Measurements from ENCODE around the gene CACNA2D3. TPM values are rescaled to one million over a fixed set of nuclear protein-coding genes. Genes with fewer than 3 reads are reported as not detected.
"Not testable (repeated sequence)": the region's sequence is repeated elsewhere in the genome, so short reads cannot be mapped to it uniquely, and the experiment has no call there.

Gene CACNA2D3
- total RNA-seq, 1 experiment from 2014 or later: 2.0 TPM

DNA sequence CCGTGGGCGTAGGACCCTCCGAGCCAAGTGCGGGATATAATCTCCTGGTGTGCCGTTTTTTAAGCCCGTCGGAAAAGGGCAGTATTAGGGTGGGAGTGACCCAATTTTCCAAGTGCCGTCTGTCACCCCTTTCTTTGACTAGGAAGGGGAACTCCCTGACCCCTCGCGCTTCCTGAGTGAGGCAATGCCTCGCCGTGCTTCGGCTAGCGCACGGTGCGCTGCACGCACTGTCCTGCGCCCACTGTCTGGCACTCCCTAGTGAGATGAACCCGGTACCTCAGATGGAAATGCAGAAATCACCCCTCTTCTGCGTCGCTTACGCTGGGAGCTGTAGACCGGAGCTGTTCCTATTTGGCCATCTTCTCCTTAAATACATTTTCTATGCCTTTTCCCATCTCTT, 342.2 kb downstream of the CACNA2D3 start:
- DNase-seq (ENCODE audit: low read depth): not testable (repeated sequence)

- no peak for DNase-seq (ENCODE audit: low read depth)
These were observed 354.5 kb downstream of the CACNA2D3 start for GRCh38 chr3:54476891-54477290.

DNA sequence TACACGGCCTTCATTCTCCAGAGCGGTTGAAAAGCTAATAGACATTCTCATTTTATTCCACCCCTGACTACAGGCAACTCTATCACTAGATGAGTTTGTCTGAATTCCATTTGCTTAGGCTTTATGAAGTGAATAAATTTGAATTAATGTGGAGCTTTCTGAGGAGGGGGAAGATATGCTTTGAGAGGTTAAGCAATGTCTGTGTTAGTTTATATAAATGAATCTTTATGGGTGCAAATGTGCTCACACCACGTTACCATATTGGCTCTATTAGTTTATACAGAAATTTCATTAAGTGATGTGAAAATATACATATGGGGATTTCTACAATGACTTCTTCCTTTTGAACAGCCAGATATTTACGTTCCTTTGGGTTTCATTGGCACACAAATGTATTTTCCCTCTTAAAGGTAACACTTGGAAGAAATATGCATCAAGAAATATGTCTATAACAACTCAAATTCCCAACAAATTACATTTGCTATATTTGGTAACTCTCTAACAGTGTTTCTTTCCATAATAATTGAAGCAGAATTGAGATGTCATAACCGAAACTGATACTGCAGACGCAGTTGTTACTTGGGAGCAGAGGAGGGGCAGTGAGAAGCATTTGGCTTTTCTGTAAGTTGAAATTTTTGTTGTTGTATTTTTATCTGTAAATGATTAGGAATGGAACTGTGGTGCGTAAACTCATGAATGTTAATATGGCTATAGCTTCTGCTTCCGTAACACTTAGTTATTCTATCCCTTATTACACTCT, 359.4 kb downstream of the CACNA2D3 start:
- DNase-seq (ENCODE audit: low read depth): no peak

DNA sequence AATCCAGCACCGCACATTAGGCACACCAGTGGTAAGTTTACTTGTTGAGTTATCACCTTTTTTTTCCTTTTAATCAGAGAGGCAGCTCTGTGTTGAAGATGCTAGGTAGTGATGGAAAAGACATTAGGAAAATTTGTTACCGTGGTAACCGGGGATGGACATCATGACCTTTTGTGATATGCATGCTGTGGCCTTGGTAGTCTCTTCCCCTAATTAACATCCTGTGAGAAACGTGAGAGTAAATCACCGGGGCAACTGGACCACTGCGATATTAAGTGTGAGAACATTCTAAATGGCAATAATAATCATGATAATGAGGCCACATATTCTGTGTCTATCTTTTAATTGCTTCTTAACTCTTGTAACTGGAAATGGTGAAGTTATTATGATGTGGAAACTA, 362.0 kb downstream of the CACNA2D3 start:
- DNase-seq (ENCODE audit: low read depth): no peak

GRCh38 chr3:54486317-54486716, 364.0 kb downstream of the CACNA2D3 start:
- DNase-seq (ENCODE audit: low read depth): no peak

DNA sequence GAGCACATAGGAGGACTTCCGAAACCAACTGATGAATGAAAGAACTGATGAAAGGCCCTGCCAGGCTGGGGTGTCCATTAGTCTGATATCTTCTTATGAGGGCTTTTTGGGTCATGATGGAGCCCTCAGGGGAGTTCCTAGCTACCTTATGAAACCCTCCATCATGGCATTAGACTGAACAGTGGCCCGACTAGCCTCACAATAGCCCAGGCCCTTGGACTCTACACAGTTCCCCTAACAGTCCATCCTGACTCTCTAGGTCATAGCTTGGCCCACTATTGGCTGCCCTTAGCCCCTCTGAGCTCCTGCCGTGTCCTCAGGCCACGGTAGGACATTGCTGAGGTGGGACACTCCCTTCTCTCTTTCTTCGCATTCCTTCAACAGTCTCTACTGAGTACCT, 365.9 kb downstream of the CACNA2D3 start:
- no peak for DNase-seq (ENCODE audit: low read depth)

DNA sequence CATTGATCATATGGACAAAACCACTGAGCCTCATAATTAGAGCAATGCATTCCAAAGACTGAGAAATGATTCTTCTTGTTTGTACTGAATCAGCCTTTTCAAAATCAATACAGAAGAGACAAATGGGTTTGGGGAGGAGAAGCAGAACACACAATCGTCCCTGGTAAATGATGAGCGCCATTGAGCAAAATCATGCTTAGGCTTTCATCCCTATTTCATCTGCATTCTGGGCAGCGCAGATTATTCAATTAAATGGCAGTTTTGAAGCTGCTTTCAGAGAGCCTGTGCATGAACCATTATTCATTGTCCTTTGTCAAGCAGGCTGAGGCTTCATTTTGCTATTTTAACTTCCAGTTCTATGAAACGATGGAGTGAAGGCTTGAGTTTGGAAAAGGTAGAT, 371.9 kb downstream of the CACNA2D3 start:
- DNase-seq (ENCODE audit: low read depth): no peak

- no peak for DNase-seq (ENCODE audit: low read depth)
These were observed 384.3 kb downstream of the CACNA2D3 start for GRCh38 chr3:54506603-54507002.

DNA sequence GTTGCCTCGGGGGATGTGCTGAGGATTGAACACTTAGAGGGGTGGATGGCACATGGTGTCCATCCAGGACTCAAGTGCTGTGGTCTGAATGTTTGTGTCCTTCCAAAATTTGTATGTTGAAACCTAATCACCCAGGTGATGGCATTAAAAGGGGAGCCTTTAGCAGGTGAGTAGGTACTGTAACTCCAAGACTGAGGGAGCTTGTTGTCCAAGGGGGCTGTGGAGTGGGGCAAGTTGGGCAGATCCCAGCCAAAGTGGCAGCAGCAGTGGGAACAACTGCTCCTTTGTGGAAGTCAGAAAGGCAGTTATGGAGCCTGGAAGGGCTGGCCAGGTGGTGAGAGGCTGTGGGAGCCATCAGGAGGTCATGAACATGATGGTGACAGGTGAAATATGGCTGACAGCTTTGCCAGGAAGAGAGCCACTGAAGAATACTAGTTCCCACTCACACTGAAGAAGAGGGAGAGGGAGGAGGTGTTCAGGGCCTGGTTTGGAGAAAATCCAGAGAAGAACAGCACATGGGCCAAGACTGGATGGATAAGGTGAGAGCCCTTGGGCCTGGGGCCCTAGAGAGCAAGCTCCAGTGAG, 385.6 kb downstream of the CACNA2D3 start:
- DNase-seq (ENCODE audit: low read depth): no peak

DNA sequence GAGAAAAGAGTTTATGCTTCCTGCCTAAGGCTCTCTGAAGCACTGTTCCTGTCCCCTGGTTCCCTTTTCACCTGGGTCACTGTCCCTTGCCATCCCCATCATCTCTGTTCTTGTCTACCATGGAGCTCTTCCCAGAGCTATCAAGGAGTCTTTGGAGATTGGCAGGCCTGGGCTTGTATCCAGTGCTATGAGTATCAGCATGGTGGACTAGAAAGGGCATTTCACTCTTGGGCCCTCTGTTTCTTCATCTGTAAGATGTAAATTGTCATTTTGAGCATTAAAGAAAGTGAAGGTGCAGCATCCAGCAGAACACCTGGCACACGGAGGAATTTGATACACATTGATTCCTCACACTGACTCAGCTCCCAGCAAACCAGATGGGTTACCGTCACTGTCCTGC, 388.2 kb downstream of the CACNA2D3 start:
- DNase-seq (ENCODE audit: low read depth): no peak

- no peak for DNase-seq (ENCODE audit: low read depth)
These were observed 389.5 kb downstream of the CACNA2D3 start for GRCh38 chr3:54511766-54512365.

DNA sequence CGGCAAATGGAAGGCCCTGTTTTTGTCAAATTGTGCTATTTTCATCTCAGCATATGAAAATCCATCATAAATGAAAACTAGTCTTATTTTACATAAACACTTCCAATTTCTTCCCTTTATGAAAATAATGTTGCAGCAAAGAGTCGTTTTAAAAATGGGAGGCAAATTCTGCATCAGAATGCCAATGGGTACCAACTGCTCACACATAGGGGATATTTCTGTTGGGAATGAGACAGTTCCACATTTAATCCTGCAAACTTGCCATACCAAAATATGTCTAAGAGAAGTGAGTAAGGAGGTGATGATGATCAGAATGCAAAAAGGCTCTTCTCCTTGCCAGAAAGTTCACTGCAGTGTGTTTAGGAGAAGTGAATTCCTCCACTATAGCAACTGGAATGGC, 391.7 kb downstream of the CACNA2D3 start:
- DNase-seq (ENCODE audit: low read depth): no peak

DNA sequence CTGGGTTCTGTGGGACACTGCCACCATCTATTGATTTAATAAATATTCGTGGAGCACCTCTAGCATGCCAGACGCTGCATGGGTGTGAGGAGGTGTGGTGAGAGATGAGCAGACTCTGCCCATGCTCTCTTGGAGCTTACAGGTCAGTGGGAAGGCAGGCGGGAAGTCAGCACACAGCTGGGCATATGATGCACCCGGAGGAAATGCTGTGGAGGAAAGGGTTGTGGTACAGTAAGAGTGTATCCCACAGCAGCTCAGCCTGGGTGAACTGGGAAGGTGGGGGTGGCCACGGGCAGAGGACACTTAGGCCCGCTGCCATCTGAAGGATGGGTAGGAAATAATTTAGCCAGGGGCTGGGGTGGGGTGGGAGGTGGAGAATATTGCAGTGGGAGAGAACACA, 392.1 kb downstream of the CACNA2D3 start:
- no peak for DNase-seq (ENCODE audit: low read depth)

DNA sequence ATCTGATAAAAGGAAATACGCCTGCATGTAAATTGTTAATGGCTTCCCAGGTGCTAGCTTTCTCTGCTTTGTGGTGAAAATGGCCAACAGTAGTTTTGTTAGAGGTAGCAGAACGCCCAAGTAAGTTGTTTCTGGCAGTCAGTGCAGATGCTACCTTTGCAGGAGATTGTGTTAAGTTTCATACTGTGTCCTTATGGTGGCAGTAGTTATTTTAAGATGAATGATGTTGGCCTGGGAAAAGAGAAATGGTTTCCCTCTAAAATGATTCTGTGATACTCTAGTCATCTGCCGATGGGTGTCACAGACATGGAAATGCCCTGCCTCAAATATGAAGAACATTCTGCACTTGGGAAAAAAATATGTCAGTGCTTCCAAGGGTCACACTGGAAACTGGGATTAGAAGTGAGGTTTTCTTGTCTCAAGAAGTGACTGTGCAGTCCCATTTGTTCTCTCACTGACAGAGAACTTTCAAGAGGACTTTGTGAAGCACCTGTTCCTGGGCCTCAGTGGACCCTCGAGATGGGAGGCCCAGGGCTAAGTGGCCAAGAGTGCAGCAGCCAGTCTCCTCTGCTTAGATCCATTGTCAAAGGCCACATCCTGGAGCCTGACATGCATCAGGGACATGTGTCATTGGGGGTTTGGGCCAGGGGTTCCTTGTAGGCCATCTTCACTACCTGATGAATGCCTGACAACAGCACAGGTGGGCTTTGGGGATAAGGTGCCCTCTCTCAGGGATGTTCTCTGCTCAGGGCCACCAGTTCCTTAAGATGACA, 393.3 kb downstream of the CACNA2D3 start:
- no peak for DNase-seq (ENCODE audit: low read depth)

DNA sequence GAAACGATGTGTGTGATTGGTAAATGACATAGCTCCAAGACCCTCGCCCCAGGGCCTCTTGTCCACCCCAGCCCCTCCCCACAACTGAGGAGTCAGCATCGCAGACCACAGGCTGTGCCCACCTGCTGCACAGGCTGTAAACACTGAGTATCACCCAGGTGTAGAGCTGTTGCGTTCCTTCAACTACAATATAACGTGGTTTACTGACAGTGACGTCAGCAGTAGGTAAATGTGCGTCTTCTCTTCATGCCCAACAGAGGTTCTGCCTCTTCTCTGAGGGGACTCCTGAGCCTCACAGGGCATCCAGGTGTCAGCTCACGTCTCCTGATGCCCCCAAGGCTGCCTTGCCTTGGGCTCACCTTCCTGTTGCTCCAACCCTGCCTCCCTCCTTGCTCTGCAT, 395.1 kb downstream of the CACNA2D3 start:
- DNase-seq (ENCODE audit: low read depth): no peak

- DNase-seq (ENCODE audit: low read depth): no peak
These were observed 395.8 kb downstream of the CACNA2D3 start for GRCh38 chr3:54518011-54518675.

GRCh38 chr3:54519493-54519892, 397.1 kb downstream of the CACNA2D3 start:
- no peak for DNase-seq (ENCODE audit: low read depth)

DNA sequence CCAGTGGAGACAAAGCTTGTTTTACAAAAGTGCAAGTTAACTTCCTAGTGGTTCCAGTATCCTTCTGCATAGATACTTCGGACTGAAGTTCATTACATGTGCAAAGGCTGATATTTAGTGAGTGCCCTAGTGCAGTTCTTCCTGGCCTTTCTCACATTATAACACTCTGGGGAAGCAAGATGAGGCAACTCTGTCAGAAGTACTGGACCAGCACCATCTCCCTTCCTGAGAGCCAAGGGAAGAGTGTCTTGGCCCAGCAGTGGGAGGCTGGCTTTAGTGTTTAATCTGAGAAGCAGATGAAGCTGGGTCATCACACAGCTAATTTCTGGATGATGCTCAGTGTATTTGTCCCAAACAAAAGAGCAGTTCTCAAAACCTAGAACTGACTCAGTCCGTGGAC, 397.7 kb downstream of the CACNA2D3 start:
- DNase-seq (ENCODE audit: low read depth): no peak

DNA sequence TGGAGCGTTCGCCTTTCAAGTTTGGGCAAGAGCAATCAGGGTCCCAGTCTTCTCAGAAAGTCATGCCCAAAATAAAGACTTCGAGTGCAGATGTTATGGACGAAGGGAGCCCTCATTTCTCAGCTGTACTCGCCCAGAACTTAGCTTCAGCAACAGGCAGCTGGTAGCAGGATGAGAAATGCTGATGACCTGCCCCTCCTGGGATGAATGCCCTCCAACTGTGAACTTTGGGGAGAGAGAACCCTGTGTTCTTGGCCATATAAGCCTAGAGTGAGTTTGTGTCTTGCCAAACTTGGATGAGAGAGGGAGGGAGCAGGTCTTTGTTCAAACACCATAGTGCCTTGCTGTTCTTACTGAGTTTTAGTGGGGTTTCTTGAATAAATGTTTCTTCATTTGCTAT, 405.2 kb downstream of the CACNA2D3 start:
- DNase-seq (ENCODE audit: low read depth): no peak

DNA sequence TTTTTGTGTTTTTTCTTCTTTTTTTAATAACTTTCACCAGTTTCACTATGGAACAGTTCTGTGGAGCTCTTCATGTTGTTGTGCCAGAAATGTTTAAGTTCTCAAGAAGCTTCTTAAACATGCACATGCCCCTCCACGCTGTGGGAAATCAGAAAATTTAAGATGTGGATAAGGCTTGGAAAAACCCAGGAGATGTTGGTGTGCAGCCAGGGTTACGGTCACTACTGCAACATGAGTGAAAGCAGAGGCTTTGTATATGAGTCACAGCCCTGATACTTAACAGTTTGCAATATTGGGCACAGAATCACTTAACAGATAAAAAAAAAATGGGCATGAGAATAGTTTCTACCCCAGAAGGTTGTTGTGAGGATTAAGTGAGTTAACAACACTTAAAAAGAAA, 405.6 kb downstream of the CACNA2D3 start:
- DNase-seq (ENCODE audit: low read depth): peak; percentile 42

GRCh38 chr3:54528668-54529067, 406.3 kb downstream of the CACNA2D3 start:
- DNase-seq (ENCODE audit: low read depth): no peak

DNA sequence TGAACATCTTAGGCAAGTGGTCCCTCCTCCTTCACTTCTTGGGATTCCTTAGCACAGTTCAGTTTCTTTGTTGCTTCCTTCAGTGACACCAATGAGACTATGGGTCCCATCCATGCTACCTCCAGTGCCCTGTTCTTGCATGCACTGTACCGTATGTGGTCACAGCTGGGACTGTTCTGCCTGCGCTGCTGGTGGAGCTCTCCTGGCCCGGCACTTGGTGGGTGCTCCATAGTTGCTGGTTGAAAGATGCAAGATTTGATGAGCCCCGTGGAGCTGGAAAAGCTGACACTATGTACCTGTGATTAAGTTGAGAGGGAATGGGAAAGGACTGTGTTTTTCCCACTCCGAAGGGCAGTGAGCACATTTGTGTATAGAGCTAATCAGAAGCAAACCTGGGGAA, 407.7 kb downstream of the CACNA2D3 start:
- DNase-seq (ENCODE audit: low read depth): no peak
